Endothelial cell of umbilical vein (primary cell): ENCODE measurements around the gene RABGGTA. TPM values are rescaled to one million over a fixed set of nuclear protein-coding genes. Genes with fewer than 3 reads are reported as not detected.

Experiments
- BruUV-seq: library from RNA; stranded (reverse); fragments of 400-500 nt; replicated peaks from 2 replicates; lab custom pipeline; 2021; lab: Mats Ljungman, UMichigan
- CTCF ChIA-PET: fragments of 300-600, 350-600 bp; sonication (Branson Sonifier 250); formaldehyde crosslinking; loops from one replicate; lab custom pipeline; 2021; ENCODE audit warnings: antibody characterized with exemption, inconsistent platforms; lab: Charles Lee
- POLR2A ChIA-PET: fragments of 300-600, 350-600 bp; sonication (Branson Sonifier 250); formaldehyde crosslinking; loops from one replicate; lab custom pipeline; 2021; ENCODE audit warnings: antibody characterized with exemption, inconsistent platforms; lab: Charles Lee
- DNase-seq: peaks from one replicate; pipeline ENCODE4 v3.0.0-alpha.2; 2011; ENCODE audit warnings: low read depth, low spot score
- FAIRE-seq: peaks from 2 replicates; lab custom pipeline; 2011; peaks lifted over from hg19 to GRCh38; lab: Jason Lieb, UNC
- H2AFZ ChIP-seq: 2 replicates; pipeline ENCODE4 v1.6.0; 2012; ENCODE audit warnings: low read depth, low read length, control low read depth, inconsistent platforms
- H3K27ac ChIP-seq: 2 replicates; pipeline ENCODE4 v1.5.1; 2011; ENCODE audit warnings: low read depth, mild to moderate bottlenecking, control low read depth, low read length, moderate library complexity; ENCODE audit not compliant: insufficient read depth
- H3K27me3 ChIP-seq, 2 experiments: 2 replicates each; pipeline versions ENCODE4 v1.6.0 to v1.6.1; 2011; ENCODE audit warnings: low read length in 2 of 2, mixed read lengths in 1 of 2; ENCODE audit not compliant: control insufficient read depth in 2 of 2, insufficient read depth in 2 of 2
- H3K36me3 ChIP-seq, 2 experiments: 2 replicates in 1 of 2; 3 replicates in 1 of 2; pipeline ENCODE4 v1.5.1; 2011; ENCODE audit warnings: low read length in 2 of 2, mild to moderate bottlenecking in 1 of 2, moderate library complexity in 1 of 2; ENCODE audit not compliant: control insufficient read depth in 2 of 2, insufficient read depth in 2 of 2; ENCODE audit errors: extremely low read depth in 1 of 2
- H3K4me1 ChIP-seq: 3 replicates; pipeline ENCODE4 v1.5.1; 2011; ENCODE audit warnings: mild to moderate bottlenecking, low read length; ENCODE audit not compliant: control insufficient read depth, insufficient read depth; ENCODE audit errors: extremely low read depth
- H3K4me2 ChIP-seq: 2 replicates; pipeline ENCODE4 v1.6.1; 2011; ENCODE audit warnings: low read length, control low read depth, mixed read lengths; ENCODE audit not compliant: insufficient read depth
- H3K4me3 ChIP-seq, 3 experiments: fragments of 200-600 bp in 1 of 3; sonication (generic), shearing (Covaris generic) in 1 of 3; replicated peaks in 1 of 3; 2 replicates each; pipeline ENCODE4 v1.5.1; 2011 to 2016; ENCODE audit warnings: control low read depth in 3 of 3, low read length in 3 of 3, mild to moderate bottlenecking in 2 of 3, inconsistent platforms in 1 of 3, low read depth in 1 of 3, moderate library complexity in 1 of 3; ENCODE audit not compliant: insufficient read depth in 1 of 3
- H3K79me2 ChIP-seq: 2 replicates; pipeline ENCODE4 v1.6.0; 2012; ENCODE audit warnings: low read length, inconsistent platforms; ENCODE audit not compliant: control insufficient read depth, insufficient read depth
- H3K9ac ChIP-seq: replicated peaks from 2 replicates; pipeline ENCODE3; 2011; ENCODE audit warnings: low read length, control low read depth; ENCODE audit not compliant: insufficient read depth; ENCODE audit errors: extremely low read depth
- H3K9me1 ChIP-seq: replicated peaks from 3 replicates; pipeline ENCODE4 v1.6.0; 2011; ENCODE audit warnings: mild to moderate bottlenecking, low read length; ENCODE audit not compliant: control insufficient read depth, insufficient read depth; ENCODE audit errors: extremely low read depth
- H3K9me3 ChIP-seq: replicated peaks from 2 replicates; pipeline ENCODE4 v1.5.1; 2012; ENCODE audit warnings: low read length, inconsistent platforms; ENCODE audit not compliant: control insufficient read depth, insufficient read depth
- H4K20me1 ChIP-seq: replicated peaks from 2 replicates; pipeline ENCODE3; 2011; ENCODE audit warnings: mild to moderate bottlenecking, low read length; ENCODE audit not compliant: control insufficient read depth, insufficient read depth; ENCODE audit errors: extremely low read depth
- EZH2 ChIP-seq: IDR thresholded peaks from 2 replicates; pipeline ENCODE4 v1.6.1; 2012; ENCODE audit warnings: borderline replicate concordance, low read depth, mild to moderate bottlenecking, moderate library complexity, low read length, inconsistent platforms; ENCODE audit not compliant: severe bottlenecking
- FOS ChIP-seq: IDR thresholded peaks from 2 replicates; pipeline ENCODE4 v1.6.1; 2011; ENCODE audit warnings: mild to moderate bottlenecking, low read length, moderate library complexity, borderline replicate concordance; ENCODE audit not compliant: insufficient read depth
- GATA2 ChIP-seq: IDR thresholded peaks from 2 replicates; pipeline ENCODE4 v1.7.0; 2011; ENCODE audit warnings: low read depth, mild to moderate bottlenecking, moderate library complexity, mixed read lengths, low read length; ENCODE audit not compliant: insufficient read length, insufficient read depth
- JUN ChIP-seq: IDR thresholded peaks from 2 replicates; pipeline ENCODE4 v1.6.1; 2011; ENCODE audit warnings: borderline replicate concordance, low read depth; ENCODE audit not compliant: insufficient read length, insufficient read depth
- MAX ChIP-seq: IDR thresholded peaks from 2 replicates; pipeline ENCODE4 v1.6.1; 2011; ENCODE audit not compliant: insufficient read depth, insufficient read length
- MYC ChIP-seq: IDR thresholded peaks from one replicate; pipeline ENCODE4 v1.6.1; 2011; ENCODE audit warnings: mild to moderate bottlenecking, low read depth, low read length
- POLR2A ChIP-seq: IDR thresholded peaks from 2 replicates; pipeline ENCODE4 v1.6.1; 2012; ENCODE audit warnings: low read depth, mild to moderate bottlenecking, control low read depth, low read length
- POLR2AphosphoS5 ChIP-seq: IDR thresholded peaks from 2 replicates; pipeline ENCODE4 v1.6.1; 2012; ENCODE audit warnings: low read depth, mild to moderate bottlenecking, control low read depth, low read length, moderate library complexity; ENCODE audit not compliant: insufficient read depth
- dilution Hi-C: fragments of 300-500 bp; cut with MboI; formaldehyde crosslinking; loops from one replicate; pipeline ENCODE4 v1.15.0; 2019; ENCODE audit warnings: low sequenced_read_pairs; ENCODE audit not compliant: extremely low pct_ligation_motif_present
- intact Hi-C: fragments of 100-400 bp; cut with micrococcal nuclease; formaldehyde crosslinking; loops from one replicate; pipeline ENCODE4 v1.10.0; 2022
- polyA plus RNA-seq, 4 experiments: library from polyadenylated mRNA; depleted of rRNA in 3 of 4; stranded (reverse) in 3 of 4; unstranded in 1 of 4; fragments of >200 nt; gene quantifications; 2 replicates each; pipeline versions ENCODE4 v1.2.1 to v1.2.3, GENCODE V29; 2011 to 2012; ENCODE audit warnings: missing spikeins in 1 of 4
- total RNA-seq: library from RNA; stranded (reverse); gene quantifications from 2 replicates; pipeline ENCODE4 v1.2.3, GENCODE V29; 2021
- TF ChIP-seq, protein P1 (sequence below), 2 donors: IDR thresholded peaks; 1 replicate in 1 of 2; 2 replicates in 1 of 2; pipeline ENCODE4 v1.5.1; 2011; ENCODE audit warnings: low read length in 2 of 2, mild to moderate bottlenecking in 2 of 2, moderate library complexity in 2 of 2, control low read depth in 1 of 2, inconsistent platforms in 1 of 2, low read depth in 1 of 2; ENCODE audit not compliant: insufficient read depth in 1 of 2; ENCODE audit errors: extremely low read depth in 1 of 2

RABGGTA gene
- total and polyA plus RNA-seq, 2 donors (not counting 3 experiments of a cell fraction or from before 2014, with no cell fraction given): 29.3 to 80.1 TPM

- Histone ChIP-seq H3K27ac (no peak overlapping the region), H4K20me1 (no peaks in the 10 kb centered on the region), H3K4me2 (no peak overlapping the region), H3K36me3 (peaks cover 0 to 3% of the 10 kb centered on the region in 2 experiments), H3K4me1 (no peaks in the 10 kb centered on the region), H3K9ac (no peak overlapping the region), H2AFZ (no peak overlapping the region), H3K79me2 (no peaks in the 10 kb centered on the region), H3K9me1 (no peaks in the 10 kb centered on the region), H3K27me3 (no peaks in the 10 kb centered on the region), H3K9me3 (no peaks in the 10 kb centered on the region), H3K4me3 (no peak overlapping the region)
- BruUV-seq: no TSS peak
- dilution Hi-C loops: no loop called here
- intact Hi-C loops: no loop called here
- no peak for FAIRE-seq
- CTCF ChIA-PET: interaction anchor here (0.8 to 1.6 kb wide), 3 partner anchors 16 kb away, joined by 3 to 4 read pairs (median 3); partner anchors contain the start of gene TINF2
- DNase-seq: no peak
- POLR2A ChIA-PET: no interaction called here
- TF ChIP-seq MAX (no peak), JUN (no peak), EZH2 (no peak), POLR2AphosphoS5 (no peak), FOS (no peak), POLR2A (no peak), MYC (no peak), GATA2 (no peak)
- TF ChIP-seq, protein P1, sequence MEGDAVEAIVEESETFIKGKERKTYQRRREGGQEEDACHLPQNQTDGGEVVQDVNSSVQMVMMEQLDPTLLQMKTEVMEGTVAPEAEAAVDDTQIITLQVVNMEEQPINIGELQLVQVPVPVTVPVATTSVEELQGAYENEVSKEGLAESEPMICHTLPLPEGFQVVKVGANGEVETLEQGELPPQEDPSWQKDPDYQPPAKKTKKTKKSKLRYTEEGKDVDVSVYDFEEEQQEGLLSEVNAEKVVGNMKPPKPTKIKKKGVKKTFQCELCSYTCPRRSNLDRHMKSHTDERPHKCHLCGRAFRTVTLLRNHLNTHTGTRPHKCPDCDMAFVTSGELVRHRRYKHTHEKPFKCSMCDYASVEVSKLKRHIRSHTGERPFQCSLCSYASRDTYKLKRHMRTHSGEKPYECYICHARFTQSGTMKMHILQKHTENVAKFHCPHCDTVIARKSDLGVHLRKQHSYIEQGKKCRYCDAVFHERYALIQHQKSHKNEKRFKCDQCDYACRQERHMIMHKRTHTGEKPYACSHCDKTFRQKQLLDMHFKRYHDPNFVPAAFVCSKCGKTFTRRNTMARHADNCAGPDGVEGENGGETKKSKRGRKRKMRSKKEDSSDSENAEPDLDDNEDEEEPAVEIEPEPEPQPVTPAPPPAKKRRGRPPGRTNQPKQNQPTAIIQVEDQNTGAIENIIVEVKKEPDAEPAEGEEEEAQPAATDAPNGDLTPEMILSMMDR (IDR thresholded peaks at IDR 0.05; ENCODE audit: extremely low read depth in 1 of 2, insufficient read depth in 1 of 2, low read depth in 1 of 2, low read length in 2 of 2): no peak
Observed at GRCh38 chr14:24258548-24259265, 12.7 kb downstream of the RABGGTA start.
